ENCODE data around the gene PPP6R3.

Gene PPP6R3

DNA sequence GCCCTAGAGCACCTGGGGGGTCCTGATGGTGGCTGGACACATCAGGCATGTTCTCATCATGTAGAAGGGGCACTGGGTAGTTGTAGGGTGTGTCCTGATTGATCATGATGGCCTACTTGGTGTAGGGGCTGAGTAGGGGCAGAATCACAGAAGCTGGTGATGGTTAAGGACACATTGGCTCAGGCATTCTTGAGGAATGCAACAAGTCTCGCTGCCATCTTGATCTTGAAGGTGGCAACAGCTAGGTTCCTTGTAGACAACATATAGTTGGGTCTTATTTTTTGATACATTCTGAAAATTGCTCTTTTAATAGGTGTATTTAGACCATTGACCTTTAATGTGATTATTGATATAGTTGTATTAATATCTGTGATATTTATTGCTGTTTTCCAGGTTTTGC is 28.1 kb downstream of the PPP6R3 start:
- DNase-seq (ENCODE audit: low read depth in 2 of 3, low spot score in 2 of 3) = no peak

DNA sequence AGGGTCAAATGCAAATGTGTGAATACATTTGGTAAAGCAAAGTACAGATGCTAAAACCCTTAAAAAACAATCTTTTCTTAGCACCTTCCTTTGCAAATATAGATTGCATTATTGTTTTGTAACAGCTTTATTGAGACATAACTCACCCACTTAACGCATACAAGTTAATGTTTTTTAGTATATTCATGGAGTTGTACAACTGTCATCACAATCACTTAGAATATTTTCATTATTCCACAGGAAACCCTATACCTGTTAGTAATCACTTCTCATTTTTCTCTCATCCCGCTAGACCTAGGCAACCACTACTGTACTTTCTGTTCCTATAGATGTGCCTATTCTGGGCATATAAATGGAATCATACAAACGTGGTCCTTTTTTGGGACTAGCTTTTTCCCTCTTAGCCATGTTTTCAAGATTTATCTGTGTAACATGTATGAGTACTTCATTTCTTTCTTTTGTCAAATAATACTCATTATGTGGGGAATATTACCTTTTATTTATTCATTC is 34.7 kb downstream of the PPP6R3 start:
- no peak for DNase-seq (ENCODE audit: low read depth in 2 of 3, low spot score in 2 of 3)

DNA sequence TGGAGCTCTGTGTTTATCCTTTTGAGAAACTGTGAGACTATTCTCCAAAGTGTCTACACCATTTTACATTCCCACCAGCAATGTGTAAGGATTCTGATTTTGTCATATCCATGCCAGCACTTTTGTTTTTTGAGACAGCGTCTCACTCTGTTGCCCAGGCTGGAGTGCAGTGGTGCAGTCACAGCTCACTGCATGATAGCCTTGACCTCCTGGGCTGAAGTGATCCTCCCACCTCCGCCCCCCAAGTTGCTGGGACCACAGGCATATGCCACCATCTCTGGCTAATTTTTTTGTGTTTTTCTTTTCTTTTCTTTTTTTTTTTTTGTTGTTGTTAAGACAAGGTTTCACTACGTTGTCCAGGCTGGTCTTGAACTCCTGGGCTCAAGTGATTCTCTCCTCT is 35.3 kb downstream of the PPP6R3 start:
- DNase-seq (ENCODE audit: low read depth in 2 of 3, low spot score in 2 of 3) = no peak

DNA sequence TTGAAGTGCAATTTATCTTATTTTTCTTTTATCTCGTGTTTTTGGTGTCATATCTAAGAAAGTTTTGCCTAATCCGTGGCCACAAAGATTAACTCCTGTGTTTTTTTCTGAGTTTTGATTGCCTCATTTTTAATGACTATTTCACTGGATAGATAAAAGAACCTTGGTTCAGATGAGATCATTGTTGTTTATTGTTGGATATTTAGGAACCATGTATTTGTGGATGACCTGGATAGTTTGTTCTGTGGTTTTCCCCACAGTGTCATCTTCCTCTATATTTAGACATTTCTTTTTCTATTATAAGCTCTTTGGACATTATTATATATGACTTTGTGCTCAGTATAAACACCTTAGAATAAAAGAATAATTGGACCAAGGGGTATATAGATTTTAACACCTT is 37.2 kb downstream of the PPP6R3 start:
- no peak for DNase-seq (ENCODE audit: low read depth in 2 of 3, low spot score in 2 of 3)

DNA sequence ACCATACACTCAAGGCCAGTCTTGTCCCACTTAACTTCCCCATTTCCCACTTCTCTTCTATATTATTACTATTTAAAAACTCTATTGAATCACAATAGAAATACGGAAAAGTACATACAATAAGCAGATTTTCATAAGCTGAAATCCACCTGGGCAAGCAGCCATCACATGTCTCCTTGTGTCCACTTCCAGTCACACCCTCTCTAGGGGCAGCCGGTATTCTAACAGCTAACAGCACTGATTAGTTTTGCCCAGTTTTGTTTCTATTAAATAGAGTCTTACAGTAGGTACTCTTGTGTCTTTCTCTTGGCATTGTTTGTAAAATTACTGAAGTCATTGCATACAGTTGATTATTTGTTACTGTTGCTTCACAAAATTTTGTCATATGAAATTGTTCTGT is 37.8 kb downstream of the PPP6R3 start:
- no peak for DNase-seq (ENCODE audit: low read depth in 2 of 3, low spot score in 2 of 3)

DNA sequence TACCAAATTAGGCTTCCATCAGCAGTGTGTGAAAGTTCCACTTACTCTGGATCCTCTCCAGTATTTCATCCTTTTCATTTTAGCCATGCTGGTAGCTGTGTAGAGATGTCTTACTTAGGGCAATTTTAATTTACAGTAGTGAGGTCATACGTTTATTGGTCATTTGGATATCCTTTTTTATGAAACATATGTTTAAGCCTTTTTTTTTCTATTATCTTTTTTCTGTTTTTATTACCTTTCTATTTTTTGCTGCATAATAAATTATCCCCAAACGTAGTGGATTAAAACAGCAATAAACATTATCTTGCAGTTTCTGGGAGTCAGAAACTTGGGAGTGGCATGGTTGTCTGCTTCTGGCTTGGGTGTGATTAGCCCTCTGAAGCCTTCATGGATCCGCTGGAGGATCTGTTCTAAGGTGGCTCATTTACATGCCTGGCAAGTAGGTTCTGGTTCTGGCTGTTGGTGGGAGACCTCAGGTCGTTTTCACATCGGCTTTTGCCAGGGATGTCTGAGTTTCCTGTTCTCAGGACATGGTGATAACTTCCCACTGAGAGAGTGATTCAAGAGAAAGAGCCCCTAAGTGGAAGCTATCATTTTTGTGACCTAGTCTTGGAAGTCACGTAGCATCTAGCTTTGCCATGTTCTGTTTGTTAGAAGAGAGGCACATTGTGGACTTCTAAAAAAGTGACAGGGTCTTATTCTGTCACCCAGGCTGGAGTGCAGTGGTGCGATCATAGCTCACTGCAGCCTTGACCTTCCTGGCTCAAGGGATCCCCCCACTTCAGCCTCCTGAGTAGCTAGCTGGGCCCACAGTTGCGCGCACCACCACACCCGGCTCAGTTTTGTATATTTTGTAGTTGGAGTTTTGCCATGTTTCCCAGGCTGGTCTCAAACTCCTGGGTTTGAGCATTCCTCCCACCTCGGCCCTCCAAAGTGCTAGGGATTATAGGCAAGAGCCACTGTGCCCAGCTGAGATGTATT is 38.6 kb downstream of the PPP6R3 start:
- no peak for DNase-seq (ENCODE audit: low read depth in 2 of 3, low spot score in 2 of 3)

DNA sequence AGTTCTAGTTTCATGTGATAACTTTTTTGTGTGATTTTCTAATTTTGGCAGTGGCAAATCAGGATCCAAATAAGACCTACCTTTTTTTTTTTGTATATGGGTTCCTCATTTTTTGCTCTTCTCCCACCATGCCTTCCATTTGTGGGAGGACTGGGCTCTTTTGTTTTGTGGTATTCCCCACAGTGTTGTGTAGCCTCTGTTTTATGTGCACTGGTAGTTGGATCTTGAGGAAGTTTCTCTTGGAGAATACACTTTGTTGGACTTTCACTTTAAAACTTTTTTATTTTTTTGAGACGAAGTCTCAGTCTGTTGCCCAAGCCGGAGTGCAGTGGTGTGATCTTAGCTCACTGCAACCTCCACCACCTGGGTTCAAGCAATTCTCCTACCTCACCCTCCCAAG is 39.7 kb downstream of the PPP6R3 start:
- DNase-seq (ENCODE audit: low read depth in 2 of 3, low spot score in 2 of 3) = no peak

DNA sequence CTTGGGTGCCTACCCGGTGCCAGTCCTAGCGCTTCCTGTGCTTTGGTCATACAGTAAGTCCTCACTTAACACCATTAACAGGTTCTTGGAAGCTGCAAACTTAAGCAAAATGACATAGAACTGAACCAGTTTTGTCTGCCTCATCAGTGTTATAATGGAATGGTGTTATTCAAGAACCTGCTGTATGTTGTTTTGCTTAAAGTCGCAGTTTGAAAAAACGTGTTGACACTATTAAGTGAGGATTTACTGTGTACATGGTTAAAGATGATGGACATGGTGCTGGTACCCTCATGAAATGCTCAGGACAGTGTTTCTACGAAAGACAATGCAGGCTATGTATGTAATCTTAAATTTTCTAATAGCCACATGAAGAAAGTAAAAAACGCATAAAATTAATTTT is 41.3 kb downstream of the PPP6R3 start:
- DNase-seq (ENCODE audit: low read depth in 2 of 3, low spot score in 2 of 3) = no peak

DNA sequence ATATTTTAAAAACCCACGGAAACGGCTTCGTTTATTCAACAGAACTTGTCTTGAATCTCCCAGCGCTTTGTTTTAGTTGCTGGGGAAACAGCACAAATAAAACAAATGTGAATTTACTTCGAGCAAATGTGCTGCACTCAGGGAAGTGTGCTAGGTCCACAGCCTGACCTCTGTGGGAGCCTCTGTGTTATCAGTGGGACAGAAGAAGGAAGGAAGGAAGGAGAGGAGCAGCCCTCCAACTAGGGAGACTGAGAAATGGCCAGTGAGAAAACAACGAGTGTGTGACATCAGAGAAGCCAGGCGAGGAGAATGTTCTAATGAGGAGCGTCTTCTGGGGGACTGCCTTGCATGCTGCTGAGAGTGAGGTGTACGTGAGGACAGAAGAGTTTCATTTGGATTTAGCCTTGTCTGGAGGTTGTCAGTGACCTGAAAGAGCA is 42.7 kb downstream of the PPP6R3 start:
- no peak for DNase-seq (ENCODE audit: low read depth in 2 of 3, low spot score in 2 of 3)

DNA sequence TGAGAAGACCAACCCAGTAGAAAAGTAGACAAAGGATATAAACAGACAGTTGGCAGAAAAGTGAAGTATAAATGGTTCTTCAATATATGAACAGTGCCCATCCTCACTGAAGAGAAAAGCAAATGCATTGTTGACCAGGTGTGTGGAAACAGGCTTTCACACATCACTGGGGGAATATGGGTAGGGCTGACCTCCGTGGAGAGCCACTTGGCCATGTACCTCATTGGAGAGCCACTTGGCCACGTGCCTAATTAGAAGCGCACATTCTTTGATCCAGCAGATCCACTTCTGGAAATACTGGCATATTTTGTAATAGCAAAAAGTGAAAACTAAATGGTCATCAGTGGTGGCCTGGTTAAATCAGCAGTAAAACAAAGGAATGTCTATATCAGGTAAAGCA is 43.2 kb downstream of the PPP6R3 start:
- DNase-seq (ENCODE audit: low read depth in 2 of 3, low spot score in 2 of 3) = no peak

DNA sequence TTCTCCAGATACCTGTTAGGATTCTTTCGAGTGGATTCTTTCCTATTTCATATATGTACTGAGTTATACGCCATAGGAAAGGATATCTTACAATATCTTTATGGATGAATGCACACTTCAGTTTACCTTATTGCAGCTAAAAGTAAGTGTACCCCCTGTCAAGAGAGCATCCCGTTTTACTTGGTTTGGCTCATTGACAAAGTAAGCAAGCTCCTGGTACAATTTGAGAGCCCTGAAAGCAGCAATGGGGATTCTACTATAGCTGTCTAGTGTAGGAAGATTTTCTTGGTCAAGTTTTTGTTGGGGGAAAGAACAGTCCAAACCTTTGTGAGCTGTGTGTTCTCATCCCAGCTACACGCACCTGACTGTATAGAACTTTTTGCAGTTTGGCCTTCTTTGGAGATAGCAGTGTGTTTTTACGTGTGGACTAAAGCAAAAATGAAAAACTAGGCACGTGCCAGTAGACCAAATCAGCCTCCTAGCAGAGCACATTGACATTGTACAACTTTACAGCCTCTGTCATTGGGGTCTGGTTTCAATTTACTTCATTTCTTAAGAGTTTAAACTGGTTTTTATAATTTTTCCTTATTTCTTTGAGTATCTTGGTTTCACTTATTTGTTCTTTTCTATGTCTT is 44.0 kb downstream of the PPP6R3 start:
- no peak for DNase-seq (ENCODE audit: low read depth in 2 of 3, low spot score in 2 of 3)

DNA sequence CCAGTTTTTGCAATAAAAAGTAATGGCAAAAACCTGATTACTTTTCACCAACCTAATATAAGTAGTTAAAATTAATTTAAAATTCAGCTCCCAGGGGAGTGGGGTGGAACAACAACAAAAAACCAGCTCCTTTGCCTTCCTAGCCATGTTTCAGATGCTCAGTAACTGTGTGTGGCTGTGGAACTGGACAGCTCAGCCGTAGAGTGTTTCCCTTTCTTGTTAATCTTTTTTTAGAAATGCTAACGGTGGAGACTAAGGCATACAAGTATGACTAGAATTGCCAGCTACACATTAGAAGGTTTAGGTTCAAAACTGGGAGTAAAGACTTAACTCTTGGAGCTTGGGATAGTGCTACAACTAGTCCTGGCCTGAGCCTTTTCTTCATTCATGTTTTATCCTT is 45.0 kb downstream of the PPP6R3 start:
- DNase-seq (ENCODE audit: low read depth in 2 of 3, low spot score in 2 of 3) = no peak

DNA sequence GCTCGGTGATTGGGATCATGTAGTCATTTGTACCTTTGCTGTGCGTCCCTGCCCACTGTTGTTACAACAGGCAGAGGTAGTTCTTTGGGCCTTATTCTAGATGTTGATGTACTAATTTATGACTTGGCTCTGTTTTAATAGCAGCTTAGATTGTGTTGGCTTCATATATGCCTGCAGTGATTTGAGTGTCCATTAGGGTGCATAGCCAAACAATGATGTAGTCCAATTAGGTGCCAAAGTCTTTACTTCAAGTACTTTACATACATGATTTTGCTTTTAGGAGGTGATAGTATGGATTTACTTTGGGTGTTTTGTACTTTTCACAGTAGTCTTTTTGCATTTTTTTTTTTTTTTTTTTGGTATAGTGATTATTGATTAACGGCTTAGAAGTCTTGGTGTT is 46.4 kb downstream of the PPP6R3 start:
- no peak for DNase-seq (ENCODE audit: low read depth in 2 of 3, low spot score in 2 of 3)

DNA sequence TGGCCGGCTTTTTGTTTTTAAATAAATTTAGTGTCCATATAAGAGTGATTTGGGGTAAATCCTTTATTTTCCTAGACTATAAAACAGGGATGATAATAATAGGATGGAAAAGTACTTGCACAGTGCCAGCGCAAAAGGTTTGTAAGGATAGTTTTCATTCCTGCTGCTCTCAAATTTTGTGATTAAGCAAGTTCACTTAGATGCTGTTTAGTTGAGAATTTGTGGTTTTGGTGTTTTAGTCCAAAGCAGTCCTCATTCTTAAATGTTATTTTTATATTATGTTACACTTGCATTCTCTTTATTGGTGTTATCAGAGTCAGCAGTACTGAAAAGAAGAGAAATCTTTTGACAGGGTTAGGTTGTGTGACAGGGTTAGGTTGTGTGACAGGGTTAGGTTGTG is 47.9 kb downstream of the PPP6R3 start:
- DNase-seq (ENCODE audit: low read depth in 2 of 3, low spot score in 2 of 3) = no peak

DNA sequence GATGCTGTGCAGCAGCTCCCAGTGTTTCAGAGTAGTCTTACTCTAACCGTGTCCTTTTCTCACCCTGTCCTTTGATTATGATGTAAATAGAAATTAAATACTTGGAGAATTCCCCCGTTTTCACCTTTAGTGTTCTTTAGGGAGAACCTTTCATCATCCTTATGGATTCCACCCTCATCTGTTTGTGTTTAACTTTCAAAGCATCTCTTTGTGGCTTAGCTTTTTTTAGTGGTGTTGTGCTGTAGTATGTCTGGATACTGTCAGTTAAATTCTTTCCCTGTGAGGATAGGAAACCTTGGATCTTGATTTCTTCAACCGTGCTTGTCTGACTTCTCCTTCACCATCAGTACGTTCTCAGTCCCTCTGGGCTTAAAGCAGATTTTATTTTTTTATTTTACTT is 48.5 kb downstream of the PPP6R3 start:
- DNase-seq (ENCODE audit: low read depth in 2 of 3, low spot score in 2 of 3) = no peak

DNA sequence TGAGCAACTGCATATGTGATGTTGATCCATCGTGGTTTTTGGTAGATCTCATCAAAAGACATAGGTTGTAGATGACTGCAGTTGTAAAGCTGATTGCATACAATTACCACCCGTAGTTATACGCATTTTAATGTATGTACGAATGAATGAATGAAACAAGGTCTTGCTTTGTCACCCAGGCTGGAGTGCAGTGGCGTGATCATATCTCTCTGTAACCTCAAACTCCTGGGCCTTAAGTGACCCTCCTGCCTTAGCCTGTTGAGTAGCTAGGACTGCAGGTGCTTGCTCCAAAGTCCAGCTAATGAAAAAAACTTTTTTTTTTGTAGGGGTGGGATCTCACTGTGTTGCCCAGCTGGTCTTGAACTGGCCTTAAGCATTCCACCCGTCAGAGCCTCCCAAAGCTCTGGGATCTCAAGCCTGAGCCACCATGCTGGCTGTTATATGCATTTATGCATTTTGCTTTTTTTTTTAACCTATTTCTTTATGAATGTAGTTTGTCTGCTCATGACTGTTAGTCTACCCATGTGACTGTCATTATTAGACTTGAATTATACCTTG is 53.5 kb downstream of the PPP6R3 start:
- no peak for DNase-seq (ENCODE audit: low read depth in 2 of 3, low spot score in 2 of 3)

DNA sequence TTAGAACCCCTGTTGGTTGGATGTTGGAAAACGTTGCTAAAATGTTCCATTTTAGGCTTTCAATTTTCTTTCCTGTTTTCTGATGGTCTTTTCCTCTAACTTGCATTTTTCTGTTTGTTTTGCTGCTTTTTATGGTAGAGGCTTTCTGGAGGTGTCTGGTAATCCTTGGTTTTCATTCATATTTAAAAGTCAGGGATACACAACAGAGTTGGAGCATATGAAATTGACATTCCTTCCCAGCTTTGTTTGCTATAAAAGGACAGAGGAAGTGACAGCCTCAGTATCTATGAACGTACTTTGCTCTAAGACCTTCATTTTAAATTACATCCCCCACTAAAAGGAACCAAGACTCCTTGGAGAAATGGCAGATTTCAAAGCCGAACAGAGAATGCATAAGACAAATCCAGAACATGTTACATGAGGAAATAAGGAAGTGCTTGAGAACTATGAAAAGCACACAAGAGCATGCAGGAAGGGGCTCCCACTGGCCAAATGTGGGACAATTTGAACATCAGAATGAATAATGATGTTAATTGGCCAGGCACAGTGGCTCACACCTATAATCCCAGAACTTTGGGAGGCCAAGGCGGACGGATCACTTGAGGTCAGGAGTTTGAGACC is 56.7 kb downstream of the PPP6R3 start:
- no peak for DNase-seq (ENCODE audit: low read depth in 2 of 3, low spot score in 2 of 3)

DNA sequence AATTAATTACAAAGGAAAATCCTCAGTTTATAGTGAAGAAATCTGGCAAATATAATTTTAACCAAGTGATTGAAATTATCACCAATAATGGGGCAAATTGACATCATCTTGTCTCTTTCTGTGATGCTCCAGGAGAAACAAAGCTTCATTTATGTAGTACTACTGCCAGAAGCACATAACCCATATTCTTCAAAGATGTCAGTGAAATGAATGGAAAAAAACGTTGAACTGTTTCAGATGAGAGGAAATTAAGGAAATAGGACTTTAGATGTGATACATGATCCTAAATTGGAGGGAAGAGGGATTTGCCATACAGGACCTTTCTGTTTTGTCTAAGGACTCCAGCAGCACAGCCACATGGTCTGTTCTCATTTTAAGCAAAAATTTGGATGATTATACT is 57.6 kb downstream of the PPP6R3 start:
- DNase-seq (ENCODE audit: low read depth in 2 of 3, low spot score in 2 of 3) = no peak

DNA sequence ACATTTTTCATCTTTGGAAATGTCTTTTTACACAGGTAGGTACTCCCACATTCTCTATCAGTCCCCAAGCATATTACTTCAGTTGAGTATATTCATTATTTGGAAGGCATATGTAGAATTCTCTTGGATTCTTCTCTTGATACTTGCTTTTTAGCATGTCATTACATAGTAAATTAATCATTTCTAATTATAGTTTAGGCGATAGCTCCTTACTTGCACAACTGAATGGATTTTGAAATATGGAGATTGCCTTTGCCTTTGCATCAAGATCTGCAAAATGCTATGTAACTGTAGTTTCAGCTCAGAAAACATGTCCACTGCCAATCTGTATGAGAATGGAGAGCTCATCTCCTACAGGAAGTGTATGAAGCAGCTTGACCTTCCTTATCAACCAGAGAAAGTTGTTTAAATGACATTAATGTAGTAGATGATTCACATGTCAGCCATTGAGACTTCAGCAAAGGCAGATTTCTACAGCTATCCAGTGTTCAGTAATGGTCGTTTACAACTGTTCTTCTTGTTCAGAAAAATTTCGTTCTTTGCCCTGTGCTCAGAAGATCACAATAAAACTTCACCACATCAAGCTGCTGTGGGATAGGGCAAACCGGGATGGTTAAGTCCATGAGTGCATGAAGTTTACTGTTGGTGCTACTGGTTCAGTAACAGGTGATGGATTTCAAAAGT is 61.6 kb downstream of the PPP6R3 start:
- DNase-seq (ENCODE audit: low read depth in 2 of 3, low spot score in 2 of 3) = no peak

DNA sequence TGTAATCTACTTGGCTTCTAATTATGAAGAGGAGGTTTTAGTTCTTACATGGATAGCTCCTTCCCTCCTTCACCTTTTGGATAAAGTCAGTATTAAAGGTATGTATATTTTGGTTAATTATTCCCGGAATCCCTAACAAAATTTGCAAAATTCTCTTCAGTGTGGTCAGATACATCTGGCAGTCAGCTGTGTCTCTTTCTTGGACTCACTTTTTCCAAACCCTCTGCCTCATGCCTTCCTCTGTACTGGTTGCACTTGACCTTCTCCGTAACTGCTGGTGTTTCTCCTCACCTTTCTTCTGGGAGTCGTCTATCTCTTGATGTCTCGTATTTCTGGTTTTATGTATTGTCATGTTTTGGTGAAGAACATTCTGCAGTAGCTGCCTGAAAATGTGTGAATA is 62.5 kb downstream of the PPP6R3 start:
- DNase-seq (ENCODE audit: low read depth in 2 of 3, low spot score in 2 of 3) = no peak

DNA sequence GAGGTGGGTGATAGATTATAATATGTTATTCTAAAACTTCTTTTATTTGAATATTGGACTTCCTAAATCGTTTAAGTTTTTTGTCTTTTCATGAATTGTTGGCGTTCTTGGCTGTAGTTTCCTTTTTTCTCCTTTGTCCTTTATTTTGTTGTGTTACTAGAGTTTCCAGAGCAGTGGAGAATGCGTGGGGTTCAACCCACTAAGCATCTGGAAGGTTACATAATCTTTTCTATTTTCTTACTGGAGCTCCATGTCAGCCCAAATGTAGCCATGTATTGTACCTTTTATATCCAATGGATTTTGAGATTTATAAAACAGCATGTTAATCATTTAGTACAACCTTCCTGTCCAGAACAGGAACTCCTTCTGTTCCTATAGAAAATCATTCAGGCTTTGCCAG is 63.2 kb downstream of the PPP6R3 start:
- no peak for DNase-seq (ENCODE audit: low read depth in 2 of 3, low spot score in 2 of 3)

Data from activated CD8-positive, alpha-beta memory T cell treated with anti-CD3 and anti-CD28 coated beads for 48 hours (primary cell).